Left ventricle myocardium inferior (tissue), 1 donor: Measurements from ENCODE around the gene ZNF202. TPM values are rescaled to one million over a fixed set of nuclear protein-coding genes. Genes with fewer than 3 reads are reported as not detected.
"Not testable (repeated sequence)": the region's sequence is repeated elsewhere in the genome, so short reads cannot be mapped to it uniquely, and the experiment has no call there.

Experiments
- DNase-seq: peaks from one replicate; pipeline ENCODE4 v3.0.0-alpha.2; 2020
- H3K27ac ChIP-seq: fragments of 200-600 bp; replicated peaks from 2 replicates; pipeline ENCODE4 v1.8.0; 2021
- H3K27me3 ChIP-seq: fragments of 200-600 bp; 2 replicates; pipeline ENCODE4 v1.8.0; 2021; ENCODE audit warnings: low read depth
- H3K36me3 ChIP-seq: fragments of 200-600 bp; 2 replicates; pipeline ENCODE4 v1.8.0; 2021
- H3K4me1 ChIP-seq: fragments of 200-600 bp; 2 replicates; pipeline ENCODE4 v1.8.0; 2021
- H3K4me3 ChIP-seq: fragments of 200-600 bp; 2 replicates; pipeline ENCODE4 v1.8.0; 2021; ENCODE audit warnings: mild to moderate bottlenecking, moderate library complexity
- H3K9me3 ChIP-seq: fragments of 200-600 bp; replicated peaks from 2 replicates; pipeline ENCODE4 v1.8.0; 2021
- intact Hi-C: fragments of 100-400 bp; cut with micrococcal nuclease; formaldehyde crosslinking; loops from one replicate; pipeline ENCODE4 v1.11.0; 2022
- total RNA-seq: library from RNA; stranded (reverse); fragmentation: NEBNext Ultra II Directional; extraction: Animal tissue kit (Norgen Biotek cat#: 25700); gene quantifications from one replicate; pipeline ENCODE4 v1.2.1, GENCODE V29; 2021
- TF ChIP-seq, protein P1 (sequence below): fragments of 200-600 bp; IDR thresholded peaks from 2 replicates; pipeline ENCODE4 v1.8.0; 2021; ENCODE audit warnings: antibody characterized with exemption, mild to moderate bottlenecking, borderline replicate concordance
- donor health status: DM: no; HTN: yes; CAD: no; lungs with severe emphysema.

ZNF202 gene
- total RNA-seq, 1 donor from 2014 or later, result 6.0 TPM

- no peak overlapping the region for H3K27ac ChIP-seq
- TF ChIP-seq, protein P1, sequence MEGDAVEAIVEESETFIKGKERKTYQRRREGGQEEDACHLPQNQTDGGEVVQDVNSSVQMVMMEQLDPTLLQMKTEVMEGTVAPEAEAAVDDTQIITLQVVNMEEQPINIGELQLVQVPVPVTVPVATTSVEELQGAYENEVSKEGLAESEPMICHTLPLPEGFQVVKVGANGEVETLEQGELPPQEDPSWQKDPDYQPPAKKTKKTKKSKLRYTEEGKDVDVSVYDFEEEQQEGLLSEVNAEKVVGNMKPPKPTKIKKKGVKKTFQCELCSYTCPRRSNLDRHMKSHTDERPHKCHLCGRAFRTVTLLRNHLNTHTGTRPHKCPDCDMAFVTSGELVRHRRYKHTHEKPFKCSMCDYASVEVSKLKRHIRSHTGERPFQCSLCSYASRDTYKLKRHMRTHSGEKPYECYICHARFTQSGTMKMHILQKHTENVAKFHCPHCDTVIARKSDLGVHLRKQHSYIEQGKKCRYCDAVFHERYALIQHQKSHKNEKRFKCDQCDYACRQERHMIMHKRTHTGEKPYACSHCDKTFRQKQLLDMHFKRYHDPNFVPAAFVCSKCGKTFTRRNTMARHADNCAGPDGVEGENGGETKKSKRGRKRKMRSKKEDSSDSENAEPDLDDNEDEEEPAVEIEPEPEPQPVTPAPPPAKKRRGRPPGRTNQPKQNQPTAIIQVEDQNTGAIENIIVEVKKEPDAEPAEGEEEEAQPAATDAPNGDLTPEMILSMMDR, result no peak
- DNase-seq, result no peak
- no peaks in the 10 kb centered on the region for H3K4me1 ChIP-seq
- intact Hi-C loops, result no loop called here
- peaks cover 10% of the 10 kb centered on the region for H3K9me3 ChIP-seq
- H3K4me3 ChIP-seq, result no peak overlapping the region
- H3K27me3 ChIP-seq, result peaks cover 6% of the 10 kb centered on the region
- H3K36me3 ChIP-seq, result no peaks in the 10 kb centered on the region
Observed at GRCh38 chr11:123753110-123753509, 11.7 kb upstream of the ZNF202 start.

GRCh38 chr11:123751781-123752180 lies 10.3 kb upstream of the ZNF202 start:
- no peaks in the 10 kb centered on the region for H3K36me3 ChIP-seq
- no peak overlapping the region for H3K27ac ChIP-seq
- DNase-seq, result no peak
- TF ChIP-seq, protein P1, result no peak
- peaks cover 10% of the 10 kb centered on the region for H3K9me3 ChIP-seq
- peaks cover 6% of the 10 kb centered on the region for H3K27me3 ChIP-seq
- H3K4me3 ChIP-seq, result no peak overlapping the region
- intact Hi-C loops, result no loop called here
- H3K4me1 ChIP-seq, result no peaks in the 10 kb centered on the region

GRCh38 chr11:123748349-123748748 lies 6.9 kb upstream of the ZNF202 start:
- H3K4me3 ChIP-seq, intact Hi-C loops, H3K9me3 ChIP-seq: not testable (repeated sequence)

GRCh38 chr11:123745764-123746451 lies 4.4 kb upstream of the ZNF202 start:
- intact Hi-C loops, result no loop called here
- Histone ChIP-seq H3K9me3 (peaks cover 10% of the 10 kb centered on the region), H3K27ac (no peak overlapping the region), H3K4me1 (peaks cover 13% of the 10 kb centered on the region), H3K27me3 (peaks cover 6% of the 10 kb centered on the region), H3K36me3 (no peaks in the 10 kb centered on the region), H3K4me3 (no peak overlapping the region)
- TF ChIP-seq, protein P1, result no peak
- DNase-seq, result no peak

More at GRCh38 chr11:123748349-123748748, 6.9 kb upstream of the ZNF202 start:
- H3K27me3 ChIP-seq, H3K27ac ChIP-seq, DNase-seq, H3K4me1 ChIP-seq, H3K36me3 ChIP-seq: not testable (repeated sequence)

GRCh38 chr11:123742724-123743120 lies 1.3 kb upstream of the ZNF202 start:
- H3K27ac ChIP-seq, result no peak overlapping the region
- H3K4me3 ChIP-seq, result peak overlapping the region; percentile 95
- TF ChIP-seq, protein P1, result no peak
- H3K4me1 ChIP-seq, result peaks cover 26% of the 10 kb centered on the region
- intact Hi-C loops, result no loop called here
- DNase-seq, result no peak
- peaks cover 4% of the 10 kb centered on the region for H3K36me3 ChIP-seq
- no peaks in the 10 kb centered on the region for H3K27me3 ChIP-seq
- H3K9me3 ChIP-seq, result no peaks in the 10 kb centered on the region

DNA sequence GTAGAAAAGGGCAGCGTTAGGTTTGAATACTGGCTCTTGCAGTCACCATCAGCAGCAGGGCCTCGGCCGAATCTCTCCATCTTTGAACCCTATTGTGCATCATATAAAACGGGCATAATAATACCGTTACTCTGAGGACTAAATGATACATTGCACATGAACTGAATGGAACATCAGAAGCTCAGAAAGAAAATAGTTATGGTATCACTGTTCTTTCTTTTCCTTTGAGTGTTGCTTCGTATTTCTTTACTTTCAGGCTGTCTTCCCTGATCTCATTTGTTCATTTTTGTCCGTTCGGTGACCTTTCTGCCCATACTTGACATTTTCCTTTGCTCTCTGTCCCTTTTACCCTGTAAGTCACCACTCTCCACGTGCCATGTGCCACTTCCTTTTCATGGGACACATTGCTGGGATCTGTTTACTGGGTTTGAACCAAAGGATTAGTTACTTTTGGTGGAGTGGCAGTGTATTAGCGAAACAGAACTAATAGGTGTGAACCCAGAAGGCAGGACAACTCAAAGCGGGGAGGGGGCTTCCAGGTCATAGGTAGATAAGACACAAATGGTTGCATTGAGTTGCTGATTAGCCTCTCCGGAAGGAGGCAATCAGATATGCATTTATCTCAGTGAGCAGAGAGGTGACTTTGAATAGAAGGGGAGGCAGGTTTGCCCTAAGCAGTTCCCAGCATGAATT lies 717 bp upstream of the ZNF202 start:
- peaks cover 26% of the 10 kb centered on the region for H3K4me1 ChIP-seq
- peak overlapping the region; percentile 89 for H3K27ac ChIP-seq
- no peaks in the 10 kb centered on the region for H3K9me3 ChIP-seq
- peaks cover 4% of the 10 kb centered on the region for H3K36me3 ChIP-seq
- intact Hi-C loops, result no loop called here
- DNase-seq, result no peak
- no peaks in the 10 kb centered on the region for H3K27me3 ChIP-seq
- H3K4me3 ChIP-seq, result peak overlapping the region; percentile 95
- TF ChIP-seq, protein P1, result no peak
